Hepatocyte (in vitro differentiated cells): ENCODE results near the gene NME1. TPM values are rescaled to one million over a fixed set of nuclear protein-coding genes. Genes with fewer than 3 reads are reported as not detected.

ENCODE experiments used
- DNase-seq: peaks from one replicate; pipeline ENCODE4 v3.0.0-alpha.2; 2016; ENCODE audit warnings: low spot score
- H2AFZ ChIP-seq: fragments of 200-600 bp; sonication (generic); 2 replicates; pipeline ENCODE4 v1.6.0; 2016; ENCODE audit warnings: antibody characterized with exemption, mild to moderate bottlenecking
- H3K27ac ChIP-seq: fragments of 200-600 bp; sonication (generic); 2 replicates; pipeline ENCODE4 v1.5.1; 2016; ENCODE audit warnings: mild to moderate bottlenecking
- H3K27me3 ChIP-seq: fragments of 200-600 bp; sonication (generic); 2 replicates; pipeline ENCODE4 v1.6.1; 2016
- H3K36me3 ChIP-seq: fragments of 200-600 bp; sonication (generic); replicated peaks from 2 replicates; pipeline ENCODE4 v1.5.1; 2016; ENCODE audit warnings: low read depth; ENCODE audit not compliant: insufficient read depth
- H3K4me1 ChIP-seq: fragments of 200-600 bp; sonication (generic); 2 replicates; pipeline ENCODE4 v1.5.1; 2016; ENCODE audit warnings: mild to moderate bottlenecking, moderate library complexity; ENCODE audit not compliant: insufficient read depth
- H3K4me2 ChIP-seq: fragments of 200-600 bp; sonication (generic); 2 replicates; pipeline ENCODE4 v1.6.0; 2016
- H3K4me3 ChIP-seq: fragments of 200-600 bp; sonication (generic); 2 replicates; pipeline ENCODE4 v1.5.1; 2016; ENCODE audit warnings: mild to moderate bottlenecking
- H3K79me2 ChIP-seq: fragments of 200-600 bp; sonication (generic); 2 replicates; pipeline ENCODE4 v1.6.0; 2017; ENCODE audit warnings: mild to moderate bottlenecking
- H3K9me2 ChIP-seq: fragments of 200-600 bp; sonication (generic); replicated peaks from 2 replicates; pipeline ENCODE4 v1.6.0; 2017; ENCODE audit warnings: mild to moderate bottlenecking; ENCODE audit not compliant: insufficient read depth
- H3K9me3 ChIP-seq: fragments of 200-600 bp; sonication (generic); 2 replicates; pipeline ENCODE4 v1.5.1; 2016; ENCODE audit warnings: low read depth, mild to moderate bottlenecking
- H4K20me1 ChIP-seq: fragments of 200-600 bp; sonication (generic); 2 replicates; pipeline ENCODE4 v1.6.0; 2016; ENCODE audit warnings: mild to moderate bottlenecking; ENCODE audit not compliant: insufficient read depth, poor library complexity, severe bottlenecking
- CTCF ChIP-seq: fragments of 200-600 bp; sonication (generic); IDR thresholded peaks from 2 replicates; pipeline ENCODE4 v1.5.1; 2016; ENCODE audit warnings: antibody characterized with exemption, mild to moderate bottlenecking; ENCODE audit not compliant: poor library complexity
- EZH2 ChIP-seq: fragments of 200-600 bp; sonication (generic); IDR thresholded peaks from 2 replicates; pipeline ENCODE4 v1.6.1; 2016; ENCODE audit warnings: antibody characterized with exemption, mild to moderate bottlenecking, borderline replicate concordance
- EZH2phosphoT487 ChIP-seq: fragments of 200-600 bp; sonication (generic); IDR thresholded peaks from one replicate; pipeline ENCODE4 v1.6.1; 2018; ENCODE audit warnings: antibody characterized with exemption, mild to moderate bottlenecking, low read depth, moderate library complexity; ENCODE audit not compliant: unreplicated experiment, severe bottlenecking
- WGBS: methylation state at CpG from one replicate; pipeline ENCODE4 v1.1.6; 2016; ENCODE audit warnings: low lambda C conversion rate; ENCODE audit errors: missing lambda C conversion rate; 5-methylcytosine and 5-hydroxymethylcytosine counted together
- polyA plus RNA-seq: library from polyadenylated mRNA; unstranded; fragments of >200 nt; fragmentation: Nextera tagmentation; extraction: Ambion mirVana; gene quantifications from 2 replicates; pipeline ENCODE4 v1.2.1, GENCODE V29; 2016
- total RNA-seq: library from RNA; depleted of rRNA; stranded (reverse); fragments of >200 nt; gene quantifications from 2 replicates; pipeline ENCODE4 v1.2.3, GENCODE V29; 2014

Gene NME1
- total and polyA plus RNA-seq, 2 experiments from 2014 or later = 50.9 to 122 TPM

- DNase-seq = no peak
- no peaks in the 10 kb centered on the region for H4K20me1 ChIP-seq
- no peaks in the 10 kb centered on the region for H3K27me3 ChIP-seq
- no peaks in the 10 kb centered on the region for H3K9me2 ChIP-seq
- H3K36me3 ChIP-seq = no peaks in the 10 kb centered on the region
- H3K9me3 ChIP-seq = no peaks in the 10 kb centered on the region
- peaks cover 20% of the 10 kb centered on the region for H3K4me1 ChIP-seq
- H3K4me2 ChIP-seq = peak overlapping the region; percentile 97
- H3K79me2 ChIP-seq = peaks cover 46% of the 10 kb centered on the region
- WGBS = 96% methylated on average over 8 of the region's 8 CpGs
- TF ChIP-seq EZH2phosphoT487 = no peak
- TF ChIP-seq CTCF = no peak
- no peak for TF ChIP-seq EZH2
- H3K4me3 ChIP-seq = no peak overlapping the region
- no peak overlapping the region for H2AFZ ChIP-seq
- no peak overlapping the region for H3K27ac ChIP-seq
Observed at GRCh38 chr17:51155416-51155815, 2.1 kb downstream of the NME1 start.

- WGBS = 98% methylated on average over 3 of the region's 3 CpGs
- no peak for TF ChIP-seq EZH2phosphoT487
- TF ChIP-seq EZH2 = no peak
- TF ChIP-seq CTCF = no peak
- peaks cover 37% of the 10 kb centered on the region for H3K79me2 ChIP-seq
Observed at GRCh38 chr17:51159604-51160003, 6.2 kb downstream of the NME1 start.

GRCh38 chr17:51161541-51161940 is 8.2 kb downstream of the NME1 start:
- H3K4me3 ChIP-seq = no peak overlapping the region
- H3K4me1 ChIP-seq = no peaks in the 10 kb centered on the region
- no peaks in the 10 kb centered on the region for H3K36me3 ChIP-seq
- H4K20me1 ChIP-seq = no peaks in the 10 kb centered on the region
- no peaks in the 10 kb centered on the region for H3K9me3 ChIP-seq
- no peak for DNase-seq
- H3K9me2 ChIP-seq = no peaks in the 10 kb centered on the region
- H3K27me3 ChIP-seq = no peaks in the 10 kb centered on the region
- H3K79me2 ChIP-seq = peaks cover 18% of the 10 kb centered on the region
- no peak overlapping the region for H3K4me2 ChIP-seq
- H3K27ac ChIP-seq = no peak overlapping the region
- TF ChIP-seq EZH2 (no peak), CTCF (no peak)
- 94% methylated on average over 3 of the region's 3 CpGs for WGBS
- H2AFZ ChIP-seq = no peak overlapping the region

More at GRCh38 chr17:51159604-51160003, 6.2 kb downstream of the NME1 start:
- Histone ChIP-seq H2AFZ (no peak overlapping the region), H3K27me3 (no peaks in the 10 kb centered on the region), H3K9me2 (no peaks in the 10 kb centered on the region), H3K4me1 (peaks cover 6% of the 10 kb centered on the region), H3K4me2 (no peak overlapping the region), H3K9me3 (no peaks in the 10 kb centered on the region), H4K20me1 (no peaks in the 10 kb centered on the region), H3K27ac (no peak overlapping the region), H3K36me3 (no peaks in the 10 kb centered on the region), H3K4me3 (no peak overlapping the region)
- no peak for DNase-seq
